Upper lobe of right lung (tissue), 1 donor: ENCODE data around the gene PCP2. TPM values are rescaled to one million over a fixed set of nuclear protein-coding genes. Genes with fewer than 3 reads are reported as not detected.

Source experiments
- ATAC-seq: fragments of 200-7000 bp; cut with Tn5 transposase; one replicate; pipeline ENCODE4 v1.9.1; 2020; ENCODE audit warnings: mild to moderate bottlenecking, moderate library complexity
- DNase-seq: peaks from one replicate; pipeline ENCODE4 v3.0.0-alpha.2; 2020
- H3K27ac ChIP-seq: fragments of 200-600 bp; one replicate; pipeline ENCODE4 v1.8.0; 2022
- H3K27me3 ChIP-seq: fragments of 200-600 bp; one replicate; pipeline ENCODE4 v1.8.0; 2022; ENCODE audit warnings: mild to moderate bottlenecking
- H3K36me3 ChIP-seq: fragments of 200-600 bp; one replicate; pipeline ENCODE4 v1.8.0; 2022
- H3K4me1 ChIP-seq: fragments of 200-600 bp; one replicate; pipeline ENCODE4 v1.8.0; 2022
- H3K4me3 ChIP-seq: fragments of 200-600 bp; one replicate; pipeline ENCODE4 v1.8.0; 2022; ENCODE audit warnings: mild to moderate bottlenecking
- H3K9me3 ChIP-seq: fragments of 200-600 bp; one replicate; pipeline ENCODE4 v1.8.0; 2022
- intact Hi-C: fragments of 100-400 bp; cut with DNase I; formaldehyde crosslinking; loops from one replicate; pipeline ENCODE4 v1.11.0; 2022
- total RNA-seq: library from RNA; stranded (reverse); fragmentation: NEBNext Ultra II Directional; extraction: Animal tissue kit (Norgen Biotek cat#: 25700); gene quantifications from one replicate; pipeline ENCODE4 v1.2.1, GENCODE V29; 2021
- TF ChIP-seq, protein P1 (sequence below): fragments of 200-600 bp; IDR thresholded peaks from one replicate; pipeline ENCODE4 v1.8.0; 2022; ENCODE audit warnings: antibody characterized with exemption
- donor health status: DM: no; HTN: yes; CAD: no; lungs with severe emphysema.

The PCP2 gene
- total RNA-seq, 1 donor from 2014 or later: 3.5 TPM

DNA sequence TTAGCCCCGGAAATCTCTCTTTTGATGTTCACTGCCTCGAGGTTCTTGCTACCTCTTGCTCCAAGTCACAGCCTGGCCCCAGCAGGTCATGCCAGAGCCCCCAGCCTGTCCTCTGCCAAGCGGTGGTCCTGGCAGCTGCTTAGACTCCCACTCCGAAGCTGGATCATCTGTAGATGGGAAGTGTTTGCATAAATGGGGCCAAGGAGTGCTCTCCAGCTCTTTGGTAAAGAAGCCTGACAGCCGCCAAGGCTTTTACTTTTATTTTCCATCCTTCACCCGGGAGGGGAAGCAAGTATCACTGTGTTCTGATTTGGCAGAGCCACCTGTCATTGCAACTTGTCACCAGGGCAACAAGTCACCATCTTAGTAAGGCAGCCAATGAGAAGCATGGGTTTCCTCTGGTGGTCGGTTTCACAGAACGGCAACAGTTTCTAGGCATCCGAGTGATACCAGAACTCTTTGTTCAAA is 24.7 kb upstream of the PCP2 start:
- Histone ChIP-seq H3K36me3 (no peaks in the 10 kb centered on the region), H3K27ac (peak overlapping the region; percentile 79), H3K4me1 (peaks cover 8% of the 10 kb centered on the region), H3K4me3 (no peak overlapping the region), H3K9me3 (no peaks in the 10 kb centered on the region), H3K27me3 (no peaks in the 10 kb centered on the region)
- intact Hi-C loops: no loop called here
- peak; percentile 63 for ATAC-seq
- TF ChIP-seq, protein P1, sequence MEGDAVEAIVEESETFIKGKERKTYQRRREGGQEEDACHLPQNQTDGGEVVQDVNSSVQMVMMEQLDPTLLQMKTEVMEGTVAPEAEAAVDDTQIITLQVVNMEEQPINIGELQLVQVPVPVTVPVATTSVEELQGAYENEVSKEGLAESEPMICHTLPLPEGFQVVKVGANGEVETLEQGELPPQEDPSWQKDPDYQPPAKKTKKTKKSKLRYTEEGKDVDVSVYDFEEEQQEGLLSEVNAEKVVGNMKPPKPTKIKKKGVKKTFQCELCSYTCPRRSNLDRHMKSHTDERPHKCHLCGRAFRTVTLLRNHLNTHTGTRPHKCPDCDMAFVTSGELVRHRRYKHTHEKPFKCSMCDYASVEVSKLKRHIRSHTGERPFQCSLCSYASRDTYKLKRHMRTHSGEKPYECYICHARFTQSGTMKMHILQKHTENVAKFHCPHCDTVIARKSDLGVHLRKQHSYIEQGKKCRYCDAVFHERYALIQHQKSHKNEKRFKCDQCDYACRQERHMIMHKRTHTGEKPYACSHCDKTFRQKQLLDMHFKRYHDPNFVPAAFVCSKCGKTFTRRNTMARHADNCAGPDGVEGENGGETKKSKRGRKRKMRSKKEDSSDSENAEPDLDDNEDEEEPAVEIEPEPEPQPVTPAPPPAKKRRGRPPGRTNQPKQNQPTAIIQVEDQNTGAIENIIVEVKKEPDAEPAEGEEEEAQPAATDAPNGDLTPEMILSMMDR: no peak
- no peak for DNase-seq

DNA sequence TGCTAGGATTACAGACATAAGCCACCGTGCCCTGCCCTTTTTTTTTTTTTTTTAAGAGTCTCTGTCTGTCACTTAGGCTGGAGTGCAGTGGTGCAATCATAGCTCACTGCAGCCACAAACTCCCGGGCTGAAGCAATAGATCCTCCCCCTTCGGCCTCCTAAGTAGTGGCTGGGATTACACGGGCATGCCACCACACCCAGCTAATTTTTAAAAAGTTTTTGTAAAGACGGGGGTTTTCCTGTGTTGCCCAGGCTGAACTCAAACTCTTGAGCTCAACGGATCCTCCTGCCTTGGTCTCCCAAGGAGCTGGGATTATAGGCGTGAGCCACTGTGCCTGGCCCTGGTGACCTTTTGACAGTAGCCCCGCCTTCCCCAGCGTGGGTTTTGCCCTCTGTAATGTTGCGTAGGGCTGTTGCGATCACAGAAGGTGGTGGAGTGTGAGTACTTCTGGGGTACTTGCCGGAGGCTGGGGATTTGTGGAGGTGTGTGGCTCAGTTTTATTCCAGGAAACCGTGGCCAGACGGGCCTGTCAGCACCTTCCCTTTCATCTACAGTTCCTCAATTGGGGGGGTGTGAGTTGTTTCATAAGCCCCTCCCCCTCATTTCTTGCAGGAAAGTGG is 23.7 kb upstream of the PCP2 start:
- Histone ChIP-seq H3K4me3 (no peak overlapping the region), H3K27me3 (no peaks in the 10 kb centered on the region), H3K4me1 (peaks cover 10% of the 10 kb centered on the region), H3K9me3 (no peaks in the 10 kb centered on the region), H3K36me3 (no peaks in the 10 kb centered on the region), H3K27ac (peak overlapping the region; percentile 79)
- DNase-seq (peak; percentile 87), ATAC-seq (peak; percentile 83)
- TF ChIP-seq, protein P1: no peak
- intact Hi-C loops: no loop called here

DNA sequence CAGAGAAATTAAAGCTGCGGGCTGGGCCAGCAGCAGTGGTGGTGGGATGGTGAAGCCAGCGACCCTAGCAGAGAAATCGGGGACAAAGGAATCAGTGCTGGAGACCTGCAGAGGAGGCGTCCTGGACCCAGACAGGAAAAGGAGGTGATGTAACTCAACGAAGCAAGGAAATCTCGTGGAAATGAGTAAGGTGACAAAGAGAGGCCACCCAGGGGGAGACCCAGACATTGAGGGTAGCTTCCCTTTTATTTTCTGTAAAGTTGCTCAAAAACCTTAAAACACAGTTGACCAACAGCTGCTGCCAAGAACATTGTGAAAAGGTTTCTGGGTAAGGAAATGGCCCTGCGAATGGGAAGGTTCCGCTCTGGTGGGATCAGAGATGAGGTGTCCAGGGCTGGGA is 22.1 kb upstream of the PCP2 start:
- ATAC-seq: peak; percentile 49
- Histone ChIP-seq H3K36me3 (no peaks in the 10 kb centered on the region), H3K4me3 (no peak overlapping the region), H3K27ac (peak overlapping the region; percentile 79), H3K9me3 (no peaks in the 10 kb centered on the region), H3K4me1 (peaks cover 11% of the 10 kb centered on the region), H3K27me3 (no peaks in the 10 kb centered on the region)
- TF ChIP-seq, protein P1: no peak
- no peak for DNase-seq
- intact Hi-C loops: no loop called here

DNA sequence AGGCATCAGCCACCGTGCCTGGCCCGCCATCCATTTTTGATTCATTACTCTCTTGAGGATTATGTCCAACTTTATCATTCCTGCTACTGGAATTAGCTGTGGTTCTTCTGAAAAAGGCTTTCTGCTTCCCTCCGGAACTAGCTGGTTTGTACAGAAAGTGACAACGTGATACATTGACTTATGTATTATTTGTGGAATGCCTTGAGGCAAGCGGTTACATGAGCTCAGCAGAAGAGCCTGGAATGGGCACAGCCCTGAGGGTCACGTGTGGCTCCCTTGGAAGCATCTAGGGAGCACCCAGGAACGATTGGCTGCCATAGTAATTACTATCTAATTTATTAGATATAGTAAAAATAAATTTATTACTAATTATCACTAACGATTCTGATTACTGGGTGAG is 20.9 kb upstream of the PCP2 start:
- H3K27me3 ChIP-seq: no peaks in the 10 kb centered on the region
- TF ChIP-seq, protein P1: no peak
- no peak for ATAC-seq
- H3K36me3 ChIP-seq: no peaks in the 10 kb centered on the region
- no peak for DNase-seq
- H3K4me1 ChIP-seq: peaks cover 11% of the 10 kb centered on the region
- intact Hi-C loops: no loop called here
- H3K27ac ChIP-seq: no peak overlapping the region
- no peaks in the 10 kb centered on the region for H3K9me3 ChIP-seq
- no peak overlapping the region for H3K4me3 ChIP-seq

DNA sequence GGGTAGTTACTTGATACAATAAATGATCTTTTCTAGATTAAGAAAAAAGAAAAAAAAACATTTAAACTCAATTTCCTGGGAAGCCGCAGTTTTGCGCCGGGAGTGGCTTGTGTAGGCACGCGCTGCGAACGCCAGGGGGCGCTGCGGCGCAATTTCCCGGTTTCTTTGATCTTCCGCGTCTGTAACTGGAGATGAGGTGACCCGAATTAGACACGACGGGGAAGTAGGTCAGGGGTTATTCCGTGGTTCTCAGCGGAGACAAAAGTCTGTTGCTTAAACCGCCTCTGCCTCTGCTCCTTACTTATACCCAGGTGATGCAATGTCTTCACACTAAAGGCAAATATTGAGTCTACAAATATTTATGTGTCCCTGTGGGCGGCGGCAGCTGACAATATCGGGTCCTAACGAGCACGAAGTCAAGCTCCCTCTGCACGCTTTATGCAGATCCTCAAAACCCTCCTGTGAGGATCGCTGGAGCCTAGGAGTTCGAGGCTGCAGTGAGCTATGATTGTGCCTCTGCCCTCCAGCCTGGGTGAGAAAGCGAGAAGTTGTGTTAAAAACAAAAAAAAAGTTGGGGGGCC is 18.6 kb upstream of the PCP2 start:
- H3K9me3 ChIP-seq: no peaks in the 10 kb centered on the region
- peak overlapping the region; percentile 33 for H3K4me3 ChIP-seq
- H3K4me1 ChIP-seq: peaks cover 4% of the 10 kb centered on the region
- no peaks in the 10 kb centered on the region for H3K27me3 ChIP-seq
- TF ChIP-seq, protein P1: peak; percentile 98
- no peak overlapping the region for H3K27ac ChIP-seq
- no peaks in the 10 kb centered on the region for H3K36me3 ChIP-seq
- ATAC-seq (peak; percentile 88), DNase-seq (peak; percentile 93)
- intact Hi-C loops: no loop called here
